NCI-H345 treated with DMSO at 0.1 percent for 48 hours (cell line): ENCODE measurements around the gene TOP2A.
"Not testable (repeated sequence)": the region's sequence is repeated elsewhere in the genome, so short reads cannot be mapped to it uniquely, and the experiment has no call there.

Experiments
- DNase-seq: peaks from one replicate; lab custom pipeline; 2025; ENCODE audit not compliant: unreplicated experiment; lab: John Stamatoyannopoulos, UW

The TOP2A gene

GRCh38 chr17:40430272-40431230, 12.9 kb upstream of the TOP2A start:
- no peak for DNase-seq

- no peak for DNase-seq
Observed at GRCh38 chr17:40427002-40427491, 9.4 kb upstream of the TOP2A start.

GRCh38 chr17:40425741-40426140, 8.0 kb upstream of the TOP2A start:
- DNase-seq: no peak

- no peak for DNase-seq
Observed at GRCh38 chr17:40422990-40423633, 5.4 kb upstream of the TOP2A start.

GRCh38 chr17:40419559-40420331, 2.0 kb upstream of the TOP2A start:
- no peak for DNase-seq

GRCh38 chr17:40418428-40418706, 671 bp upstream of the TOP2A start:
- DNase-seq: no peak

- no peak for DNase-seq
Observed at GRCh38 chr17:40417258-40417608, 463 bp downstream of the TOP2A start.

GRCh38 chr17:40416671-40417070, 1.0 kb downstream of the TOP2A start:
- DNase-seq: no peak

GRCh38 chr17:40415390-40415789, 2.3 kb downstream of the TOP2A start:
- DNase-seq: no peak

- not testable (repeated sequence) for DNase-seq
Observed at GRCh38 chr17:40414312-40414711, 3.4 kb downstream of the TOP2A start.

GRCh38 chr17:40412880-40413279, 4.8 kb downstream of the TOP2A start:
- DNase-seq: no peak

- DNase-seq: no peak
Observed at GRCh38 chr17:40411821-40412220, 5.9 kb downstream of the TOP2A start.

GRCh38 chr17:40410082-40410481, 7.6 kb downstream of the TOP2A start:
- no peak for DNase-seq

GRCh38 chr17:40409540-40409939, 8.2 kb downstream of the TOP2A start:
- DNase-seq: not testable (repeated sequence)

GRCh38 chr17:40407460-40407859, 10.2 kb downstream of the TOP2A start:
- DNase-seq: no peak

GRCh38 chr17:40404003-40404402, 13.7 kb downstream of the TOP2A start:
- DNase-seq: no peak

- no peak for DNase-seq
Observed at GRCh38 chr17:40402668-40403067, 15.0 kb downstream of the TOP2A start.

GRCh38 chr17:40399185-40399584, 18.5 kb downstream of the TOP2A start:
- no peak for DNase-seq

- not testable (repeated sequence) for DNase-seq
Observed at GRCh38 chr17:40386555-40386954, 31.1 kb downstream of the TOP2A start.

GRCh38 chr17:40382251-40382650, 35.4 kb downstream of the TOP2A start:
- DNase-seq: no peak

GRCh38 chr17:40378966-40379365, 38.7 kb downstream of the TOP2A start:
- DNase-seq: no peak

- DNase-seq: no peak
Observed at GRCh38 chr17:40377832-40378231, 39.9 kb downstream of the TOP2A start.
